ENCODE data around the gene USP13.

GRCh38 chr3:179682426-179683080 is 29.7 kb downstream of the USP13 start:
- TF ChIP-seq POLR2A (IDR thresholded peaks at IDR 0.05; ENCODE audit: low read length) (no peak), GATA1 (IDR thresholded peaks at IDR 0.05; ENCODE audit: low read depth, low read length) (no peak)

Measured in erythroblast (primary cell).